ENCODE results near the gene PABPN1L.
"Not testable (repeated sequence)": the region's sequence is repeated elsewhere in the genome, so short reads cannot be mapped to it uniquely, and the experiment has no call there.

The PABPN1L gene

GRCh38 chr16:88825146-88825545, 41.3 kb downstream of the PABPN1L start:
- no peak for DNase-seq

DNA sequence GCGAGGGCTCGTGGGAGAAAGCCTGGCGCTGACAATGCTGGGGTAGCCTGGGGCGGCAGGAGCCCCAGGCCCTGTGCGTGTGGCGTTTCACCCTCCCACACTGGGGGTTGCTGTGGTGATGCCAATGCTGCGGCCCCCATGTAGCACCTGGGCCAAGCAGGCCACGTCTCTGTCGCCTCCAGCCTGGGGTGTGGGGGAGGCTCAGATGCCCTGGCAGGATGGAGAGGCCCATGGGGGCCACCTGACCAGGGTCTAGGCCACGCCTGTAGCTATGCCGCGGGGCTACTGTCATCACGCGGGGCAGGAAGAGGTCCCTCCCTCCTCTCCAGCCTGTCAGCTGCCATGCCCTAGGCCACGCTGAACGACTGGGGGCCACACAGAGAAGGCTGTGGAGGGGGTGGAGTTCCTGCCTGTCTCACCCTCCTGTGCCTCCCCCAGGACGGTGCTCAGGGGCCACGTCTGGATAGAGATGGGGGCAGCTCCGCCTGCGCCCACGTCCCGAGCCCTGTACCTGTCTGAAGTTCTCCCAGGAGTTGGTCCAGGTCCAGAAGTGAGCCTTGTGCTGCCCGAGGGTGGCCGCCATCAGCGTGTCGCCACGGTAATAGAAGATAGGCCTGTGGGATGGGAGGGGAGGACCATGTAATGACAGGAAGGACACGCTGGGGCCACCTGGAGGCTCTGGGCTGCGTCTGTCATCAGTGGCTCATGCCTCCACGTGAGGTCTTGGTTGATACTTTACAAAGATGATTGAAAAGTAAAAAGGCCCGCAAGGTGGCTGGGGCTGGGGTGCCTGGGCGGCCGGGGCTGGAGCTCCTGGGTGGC, 42.0 kb downstream of the PABPN1L start:
- no peak for DNase-seq

- not testable (repeated sequence) for DNase-seq
These were observed 42.8 kb downstream of the PABPN1L start for GRCh38 chr16:88823646-88824045.

- no peak for DNase-seq
These were observed 44.0 kb downstream of the PABPN1L start for GRCh38 chr16:88822281-88823040.

DNA sequence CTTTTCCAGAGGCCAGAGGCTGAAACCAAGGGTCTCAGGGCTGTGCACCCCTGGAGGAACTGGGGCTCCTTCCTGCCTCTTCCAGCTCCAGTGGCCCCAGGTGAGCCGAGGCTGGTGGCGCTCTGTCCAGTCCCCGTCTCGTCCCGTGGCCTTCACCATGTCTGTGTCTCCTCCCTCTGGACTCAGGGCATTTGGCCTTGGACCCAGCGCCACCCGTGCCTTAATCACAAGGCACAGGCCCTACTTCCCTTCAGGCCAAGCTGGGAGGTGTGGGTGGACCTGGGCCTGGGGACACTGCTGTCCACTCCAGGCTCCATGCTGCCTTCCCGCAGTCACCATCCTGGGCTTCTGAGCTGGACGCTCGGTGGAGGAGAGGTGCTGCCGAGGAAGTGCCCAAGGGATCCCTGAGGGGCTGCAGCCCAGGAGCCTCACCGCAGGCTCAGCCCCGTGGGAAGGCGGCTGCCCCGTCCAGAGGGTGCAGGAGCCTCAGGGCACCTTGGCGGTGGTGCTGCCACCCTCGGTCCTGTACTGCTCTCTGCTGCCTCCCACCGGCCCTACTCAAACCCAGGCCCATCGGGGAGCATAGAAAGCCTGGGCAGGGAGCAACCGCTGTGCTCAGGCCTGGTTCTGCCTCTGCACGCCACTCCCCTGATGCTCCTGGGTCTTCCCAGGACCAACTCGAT, 45.2 kb downstream of the PABPN1L start:
- DNase-seq, result no peak

DNA sequence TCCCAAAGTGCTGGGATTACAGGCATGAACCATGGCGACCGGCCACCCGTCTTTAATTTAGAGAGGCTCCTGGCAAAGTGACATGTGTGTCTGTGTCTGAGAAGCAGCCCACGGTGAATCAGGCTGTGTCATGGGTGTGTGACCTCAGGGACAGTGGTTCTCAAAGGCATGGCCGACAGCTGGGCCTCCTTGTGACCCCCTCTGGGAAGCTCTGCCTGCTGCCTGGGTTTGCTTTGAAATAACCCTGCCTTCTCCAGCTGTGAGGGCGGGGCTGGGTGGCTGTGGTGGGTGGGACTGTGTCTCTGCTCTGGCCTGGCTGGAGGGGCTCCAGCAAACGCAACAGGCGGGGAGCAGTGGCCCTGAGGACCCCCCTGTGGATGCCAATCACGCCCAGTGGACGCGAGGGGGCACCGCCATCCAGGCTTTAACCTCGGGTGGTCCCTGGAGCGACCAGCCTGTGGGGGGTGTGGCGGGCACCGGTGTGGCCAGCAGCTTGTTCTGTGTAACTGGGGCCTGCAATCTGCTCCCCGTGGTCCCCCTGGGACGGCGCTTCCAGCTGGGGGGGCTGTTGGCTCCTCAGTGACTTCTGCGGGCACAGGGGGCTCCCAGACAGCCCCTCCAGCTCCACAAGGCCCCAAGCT, 46.0 kb downstream of the PABPN1L start:
- DNase-seq, result no peak

GRCh38 chr16:88819126-88819525, 47.3 kb downstream of the PABPN1L start:
- DNase-seq, result no peak

DNA sequence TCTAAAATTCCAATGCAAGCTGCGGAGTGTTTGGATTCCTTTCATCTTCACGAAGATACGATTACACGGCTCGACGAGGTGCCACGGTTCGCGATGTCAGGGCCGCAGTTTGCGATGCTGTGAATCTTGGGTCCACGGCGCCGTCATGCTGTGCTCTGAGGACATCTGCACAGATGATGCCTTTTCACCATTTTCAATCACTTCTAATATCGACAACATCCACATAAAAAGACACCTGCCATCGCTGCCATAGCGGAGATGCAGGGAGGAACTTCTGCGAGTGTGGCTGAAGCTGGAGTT, 47.9 kb downstream of the PABPN1L start:
- DNase-seq, result no peak

- DNase-seq, result no peak
These were observed 48.5 kb downstream of the PABPN1L start for GRCh38 chr16:88817785-88818574.

GRCh38 chr16:88816736-88817535, 49.5 kb downstream of the PABPN1L start:
- DNase-seq, result no peak

- DNase-seq, result no peak
These were observed 50.4 kb downstream of the PABPN1L start for GRCh38 chr16:88815901-88816589.

DNA sequence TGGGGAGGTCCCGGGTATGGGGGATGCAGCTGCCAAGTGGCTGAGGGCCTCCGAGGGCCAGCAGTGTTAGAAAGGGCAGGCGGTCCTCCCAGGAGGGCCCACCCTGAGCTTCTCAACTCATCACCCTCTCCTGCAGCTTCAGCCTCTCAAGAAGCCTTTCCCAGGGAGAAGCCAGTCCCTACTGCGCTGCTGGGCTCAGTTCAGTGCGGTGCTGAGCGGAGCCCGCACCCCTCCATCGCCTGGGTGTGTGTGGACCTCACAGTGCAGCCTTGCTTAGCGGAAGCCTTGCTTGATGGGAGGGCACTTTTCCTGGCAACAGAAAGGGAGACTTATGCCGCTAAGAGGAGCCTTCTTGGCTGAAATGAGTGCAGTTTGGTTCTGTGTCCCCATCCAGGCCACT, 51.2 kb downstream of the PABPN1L start:
- DNase-seq, result no peak

GRCh38 chr16:88814144-88814502, 52.3 kb downstream of the PABPN1L start:
- no peak for DNase-seq

All from hippocampal formation (tissue), 2 donors.